Measurements from ENCODE around the gene SHROOM3. TPM values are rescaled to one million over a fixed set of nuclear protein-coding genes. Genes with fewer than 3 reads are reported as not detected.

Gene SHROOM3
- total and polyA plus RNA-seq, 2 experiments from 2014 or later = 11.3 to 73.5 TPM

DNA sequence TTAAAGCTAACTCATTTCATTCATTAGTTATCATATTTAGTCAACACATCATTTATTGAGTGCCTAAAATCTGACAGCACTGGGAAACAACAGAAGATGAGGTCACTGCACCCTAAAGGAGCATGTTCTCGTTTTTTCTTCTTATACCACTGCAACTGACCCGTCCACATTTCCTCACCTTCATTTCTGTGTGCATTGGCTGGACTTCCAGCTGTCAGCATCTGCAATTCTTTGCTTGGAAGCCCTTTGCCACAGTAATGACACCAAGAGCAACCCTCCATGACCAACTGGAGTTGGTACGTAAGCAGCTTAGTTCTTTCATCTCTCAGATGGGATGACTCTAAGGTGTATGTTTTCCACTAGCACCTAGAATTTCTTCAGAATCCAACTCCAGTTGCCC lies 13.2 kb downstream of the SHROOM3 start (continued):
- no peak for TF ChIP-seq POLR2AphosphoS5 (IDR thresholded peaks at IDR 0.05; ENCODE audit: low read depth)
- no peak for TF ChIP-seq ZNF114 (CRISPR knock-in tag; IDR thresholded peaks at IDR 0.05)
- no peak for TF ChIP-seq NANOG (IDR thresholded peaks at IDR 0.05; ENCODE audit: borderline replicate concordance)
- TF ChIP-seq, protein P1, sequence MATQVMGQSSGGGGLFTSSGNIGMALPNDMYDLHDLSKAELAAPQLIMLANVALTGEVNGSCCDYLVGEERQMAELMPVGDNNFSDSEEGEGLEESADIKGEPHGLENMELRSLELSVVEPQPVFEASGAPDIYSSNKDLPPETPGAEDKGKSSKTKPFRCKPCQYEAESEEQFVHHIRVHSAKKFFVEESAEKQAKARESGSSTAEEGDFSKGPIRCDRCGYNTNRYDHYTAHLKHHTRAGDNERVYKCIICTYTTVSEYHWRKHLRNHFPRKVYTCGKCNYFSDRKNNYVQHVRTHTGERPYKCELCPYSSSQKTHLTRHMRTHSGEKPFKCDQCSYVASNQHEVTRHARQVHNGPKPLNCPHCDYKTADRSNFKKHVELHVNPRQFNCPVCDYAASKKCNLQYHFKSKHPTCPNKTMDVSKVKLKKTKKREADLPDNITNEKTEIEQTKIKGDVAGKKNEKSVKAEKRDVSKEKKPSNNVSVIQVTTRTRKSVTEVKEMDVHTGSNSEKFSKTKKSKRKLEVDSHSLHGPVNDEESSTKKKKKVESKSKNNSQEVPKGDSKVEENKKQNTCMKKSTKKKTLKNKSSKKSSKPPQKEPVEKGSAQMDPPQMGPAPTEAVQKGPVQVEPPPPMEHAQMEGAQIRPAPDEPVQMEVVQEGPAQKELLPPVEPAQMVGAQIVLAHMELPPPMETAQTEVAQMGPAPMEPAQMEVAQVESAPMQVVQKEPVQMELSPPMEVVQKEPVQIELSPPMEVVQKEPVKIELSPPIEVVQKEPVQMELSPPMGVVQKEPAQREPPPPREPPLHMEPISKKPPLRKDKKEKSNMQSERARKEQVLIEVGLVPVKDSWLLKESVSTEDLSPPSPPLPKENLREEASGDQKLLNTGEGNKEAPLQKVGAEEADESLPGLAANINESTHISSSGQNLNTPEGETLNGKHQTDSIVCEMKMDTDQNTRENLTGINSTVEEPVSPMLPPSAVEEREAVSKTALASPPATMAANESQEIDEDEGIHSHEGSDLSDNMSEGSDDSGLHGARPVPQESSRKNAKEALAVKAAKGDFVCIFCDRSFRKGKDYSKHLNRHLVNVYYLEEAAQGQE (IDR thresholded peaks at IDR 0.05; ENCODE audit: unreplicated experiment) = no peak
- TF ChIP-seq CREB1 (CRISPR knock-in tag; IDR thresholded peaks at IDR 0.05; ENCODE audit: low read depth) = no peak
- no peak for TF ChIP-seq CTCF (conservative IDR thresholded peaks at IDR 0.05; ENCODE audit: low read depth in 2 of 2)
- no peak for TF ChIP-seq STAT1 (IDR thresholded peaks at IDR 0.05; ENCODE audit: unreplicated experiment)
- TF ChIP-seq, protein P2, sequence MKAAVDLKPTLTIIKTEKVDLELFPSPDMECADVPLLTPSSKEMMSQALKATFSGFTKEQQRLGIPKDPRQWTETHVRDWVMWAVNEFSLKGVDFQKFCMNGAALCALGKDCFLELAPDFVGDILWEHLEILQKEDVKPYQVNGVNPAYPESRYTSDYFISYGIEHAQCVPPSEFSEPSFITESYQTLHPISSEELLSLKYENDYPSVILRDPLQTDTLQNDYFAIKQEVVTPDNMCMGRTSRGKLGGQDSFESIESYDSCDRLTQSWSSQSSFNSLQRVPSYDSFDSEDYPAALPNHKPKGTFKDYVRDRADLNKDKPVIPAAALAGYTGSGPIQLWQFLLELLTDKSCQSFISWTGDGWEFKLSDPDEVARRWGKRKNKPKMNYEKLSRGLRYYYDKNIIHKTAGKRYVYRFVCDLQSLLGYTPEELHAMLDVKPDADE (IDR thresholded peaks at IDR 0.05) = no peak
- no peak for TF ChIP-seq EZH2phosphoT487 (IDR thresholded peaks at IDR 0.05; ENCODE audit: unreplicated experiment)

- Histone ChIP-seq H3K4me2 (no peak overlapping the region), H3F3A (replicated peaks; ENCODE audit: low read depth) (no peaks in the 10 kb centered on the region), H3K27me3 (ENCODE audit: insufficient read depth) (no peaks in the 10 kb centered on the region), H3K4me1 (ENCODE audit: insufficient read depth) (peaks cover 3% of the 10 kb centered on the region; the same call in 1 of the 2 replicates), H3K27ac (ENCODE audit: low read depth) (no peak overlapping the region), H3K9me2 (ENCODE audit: insufficient read depth) (no peaks in the 10 kb centered on the region), H2AFZ (no peak overlapping the region), H4K20me1 (replicated peaks; ENCODE audit: insufficient read depth) (no peaks in the 10 kb centered on the region), H3K79me2 (replicated peaks; ENCODE audit: insufficient read depth) (no peaks in the 10 kb centered on the region), H3K36me3 (ENCODE audit: insufficient read depth) (no peaks in the 10 kb centered on the region), H3K4me3 (no peak overlapping the region)
- H3K9me3 Mint-ChIP-seq = no peaks in the 10 kb centered on the region
- ATAC-seq = no peak
- H3K27me3 Mint-ChIP-seq (ENCODE audit: insufficient read depth, low read depth, poor library complexity) = peaks cover 3% of the 10 kb centered on the region
- no peak overlapping the region for H3K4me3 Mint-ChIP-seq
- no peaks in the 10 kb centered on the region for H3K36me3 Mint-ChIP-seq (ENCODE audit: low read depth)
- TF ChIP-seq, protein P1 (IDR thresholded peaks at IDR 0.05; ENCODE audit: unreplicated experiment) = no peak
- TF ChIP-seq CTCF (conservative IDR thresholded peaks at IDR 0.05; ENCODE audit: low read depth in 2 of 2) = no peak
- no peak for TF ChIP-seq EZH2 (IDR thresholded peaks at IDR 0.05; ENCODE audit: low read depth, unreplicated experiment)
- TF ChIP-seq, protein P2 (IDR thresholded peaks at IDR 0.05) = no peak
- no peak for TF ChIP-seq EZH2phosphoT487 (IDR thresholded peaks at IDR 0.05; ENCODE audit: unreplicated experiment)
- TF ChIP-seq NANOG (IDR thresholded peaks at IDR 0.05; ENCODE audit: borderline replicate concordance) = no peak
- no peak for TF ChIP-seq ZNF331 (CRISPR knock-in tag; IDR thresholded peaks at IDR 0.05; ENCODE audit: low read depth)
- TF ChIP-seq CREB1 (CRISPR knock-in tag; IDR thresholded peaks at IDR 0.05; ENCODE audit: low read depth) = no peak
- DNase-seq (ENCODE audit: low spot score) = no peak
- H3K4me1 Mint-ChIP-seq = peaks cover 19% of the 10 kb centered on the region
- H3K27ac Mint-ChIP-seq = no peak overlapping the region
These were observed 14.3 kb downstream of the SHROOM3 start for GRCh38 chr4:76449362-76449767.

Data from GM23338 (cell line).